ENCODE results near the gene TECTB.

The TECTB gene

DNA sequence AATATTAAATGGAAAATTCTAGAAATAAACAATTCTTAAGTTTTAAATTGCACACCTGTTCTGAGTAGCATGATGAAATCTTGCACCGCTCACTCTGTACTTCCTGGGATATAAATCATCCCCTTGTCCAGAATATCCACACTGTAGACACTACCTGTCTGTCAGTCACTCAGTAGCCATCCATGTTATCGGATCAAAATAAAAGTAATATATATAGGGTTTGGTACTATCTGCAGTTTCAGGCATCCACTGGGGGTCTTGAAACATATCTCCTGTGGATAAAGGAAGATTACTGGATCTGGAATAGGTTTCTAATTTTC is 6.8 kb downstream of the TECTB start (continued):
- TF ChIP-seq ZNF510 (tag by site-specific recombination; IDR thresholded peaks at IDR 0.05; ENCODE audit: insufficient replicate concordance) (no peak), ZNF544 (tag by site-specific recombination; IDR thresholded peaks at IDR 0.05) (no peak), ZNF350 (tag by site-specific recombination; IDR thresholded peaks at IDR 0.05) (no peak), PRDM1 (tag by site-specific recombination; IDR thresholded peaks at IDR 0.05) (no peak), ZNF585B (tag by site-specific recombination; IDR thresholded peaks at IDR 0.05) (no peak)
- TF ChIP-seq, protein P1, sequence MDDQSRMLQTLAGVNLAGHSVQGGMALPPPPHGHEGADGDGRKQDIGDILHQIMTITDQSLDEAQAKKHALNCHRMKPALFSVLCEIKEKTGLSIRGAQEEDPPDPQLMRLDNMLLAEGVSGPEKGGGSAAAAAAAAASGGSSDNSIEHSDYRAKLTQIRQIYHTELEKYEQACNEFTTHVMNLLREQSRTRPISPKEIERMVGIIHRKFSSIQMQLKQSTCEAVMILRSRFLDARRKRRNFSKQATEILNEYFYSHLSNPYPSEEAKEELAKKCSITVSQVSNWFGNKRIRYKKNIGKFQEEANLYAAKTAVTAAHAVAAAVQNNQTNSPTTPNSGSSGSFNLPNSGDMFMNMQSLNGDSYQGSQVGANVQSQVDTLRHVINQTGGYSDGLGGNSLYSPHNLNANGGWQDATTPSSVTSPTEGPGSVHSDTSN (CRISPR knock-in tag; IDR thresholded peaks at IDR 0.05), result no peak
- TF ChIP-seq, protein P2, sequence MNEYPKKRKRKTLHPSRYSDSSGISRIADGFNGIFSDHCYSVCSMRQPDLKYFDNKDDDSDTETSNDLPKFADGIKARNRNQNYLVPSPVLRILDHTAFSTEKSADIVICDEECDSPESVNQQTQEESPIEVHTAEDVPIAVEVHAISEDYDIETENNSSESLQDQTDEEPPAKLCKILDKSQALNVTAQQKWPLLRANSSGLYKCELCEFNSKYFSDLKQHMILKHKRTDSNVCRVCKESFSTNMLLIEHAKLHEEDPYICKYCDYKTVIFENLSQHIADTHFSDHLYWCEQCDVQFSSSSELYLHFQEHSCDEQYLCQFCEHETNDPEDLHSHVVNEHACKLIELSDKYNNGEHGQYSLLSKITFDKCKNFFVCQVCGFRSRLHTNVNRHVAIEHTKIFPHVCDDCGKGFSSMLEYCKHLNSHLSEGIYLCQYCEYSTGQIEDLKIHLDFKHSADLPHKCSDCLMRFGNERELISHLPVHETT (tag by site-specific recombination; IDR thresholded peaks at IDR 0.05), result no peak

DNA sequence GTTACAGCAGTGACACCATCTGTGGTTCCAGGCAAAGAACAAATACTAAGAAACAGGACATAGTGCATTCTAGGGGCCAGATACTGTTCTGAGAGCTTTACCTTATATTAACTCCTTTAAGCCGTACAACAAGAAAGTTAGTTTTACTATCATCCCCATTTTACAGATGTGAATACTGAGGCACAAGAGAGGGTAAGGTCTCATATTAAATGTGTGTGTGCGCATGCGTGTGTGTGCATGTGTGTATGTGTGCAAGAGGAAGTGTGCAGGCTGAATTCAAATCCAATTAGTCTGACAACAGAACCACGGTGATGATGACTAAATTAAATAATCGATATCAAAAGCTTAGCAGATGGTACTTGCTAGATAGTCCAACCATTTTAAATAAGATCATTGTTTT is 11.0 kb downstream of the TECTB start:
- Histone ChIP-seq H3K27ac (ENCODE audit: extremely low read depth, low read depth, low read length) (no peak overlapping the region), H3K36me3 (ENCODE audit: control insufficient read depth in 2 of 2, insufficient read depth in 1 of 2, low read length in 2 of 2) (no peaks in the 10 kb centered on the region), H3K9me3 (ENCODE audit: control insufficient read depth, insufficient read depth, low read depth, low read length) (no peaks in the 10 kb centered on the region), H3K4me3 (ENCODE audit: low read depth, low read length) (no peak overlapping the region), H3K4me1 (ENCODE audit: control insufficient read depth, insufficient read depth, low read length) (no peaks in the 10 kb centered on the region)
- TF ChIP-seq, protein P3, sequence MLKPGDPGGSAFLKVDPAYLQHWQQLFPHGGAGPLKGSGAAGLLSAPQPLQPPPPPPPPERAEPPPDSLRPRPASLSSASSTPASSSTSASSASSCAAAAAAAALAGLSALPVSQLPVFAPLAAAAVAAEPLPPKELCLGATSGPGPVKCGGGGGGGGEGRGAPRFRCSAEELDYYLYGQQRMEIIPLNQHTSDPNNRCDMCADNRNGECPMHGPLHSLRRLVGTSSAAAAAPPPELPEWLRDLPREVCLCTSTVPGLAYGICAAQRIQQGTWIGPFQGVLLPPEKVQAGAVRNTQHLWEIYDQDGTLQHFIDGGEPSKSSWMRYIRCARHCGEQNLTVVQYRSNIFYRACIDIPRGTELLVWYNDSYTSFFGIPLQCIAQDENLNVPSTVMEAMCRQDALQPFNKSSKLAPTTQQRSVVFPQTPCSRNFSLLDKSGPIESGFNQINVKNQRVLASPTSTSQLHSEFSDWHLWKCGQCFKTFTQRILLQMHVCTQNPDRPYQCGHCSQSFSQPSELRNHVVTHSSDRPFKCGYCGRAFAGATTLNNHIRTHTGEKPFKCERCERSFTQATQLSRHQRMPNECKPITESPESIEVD (tag by site-specific recombination; IDR thresholded peaks at IDR 0.05), result no peak
- TF ChIP-seq, protein P4, sequence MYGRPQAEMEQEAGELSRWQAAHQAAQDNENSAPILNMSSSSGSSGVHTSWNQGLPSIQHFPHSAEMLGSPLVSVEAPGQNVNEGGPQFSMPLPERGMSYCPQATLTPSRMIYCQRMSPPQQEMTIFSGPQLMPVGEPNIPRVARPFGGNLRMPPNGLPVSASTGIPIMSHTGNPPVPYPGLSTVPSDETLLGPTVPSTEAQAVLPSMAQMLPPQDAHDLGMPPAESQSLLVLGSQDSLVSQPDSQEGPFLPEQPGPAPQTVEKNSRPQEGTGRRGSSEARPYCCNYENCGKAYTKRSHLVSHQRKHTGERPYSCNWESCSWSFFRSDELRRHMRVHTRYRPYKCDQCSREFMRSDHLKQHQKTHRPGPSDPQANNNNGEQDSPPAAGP (tag by site-specific recombination; IDR thresholded peaks at IDR 0.05), result no peak
- TF ChIP-seq ZNF341 (tag by site-specific recombination; IDR thresholded peaks at IDR 0.05; ENCODE audit: low read depth), result no peak
- no peak for TF ChIP-seq ZNF292 (tag by site-specific recombination; IDR thresholded peaks at IDR 0.05; ENCODE audit: borderline replicate concordance, low read depth)
- TF ChIP-seq, protein P5, sequence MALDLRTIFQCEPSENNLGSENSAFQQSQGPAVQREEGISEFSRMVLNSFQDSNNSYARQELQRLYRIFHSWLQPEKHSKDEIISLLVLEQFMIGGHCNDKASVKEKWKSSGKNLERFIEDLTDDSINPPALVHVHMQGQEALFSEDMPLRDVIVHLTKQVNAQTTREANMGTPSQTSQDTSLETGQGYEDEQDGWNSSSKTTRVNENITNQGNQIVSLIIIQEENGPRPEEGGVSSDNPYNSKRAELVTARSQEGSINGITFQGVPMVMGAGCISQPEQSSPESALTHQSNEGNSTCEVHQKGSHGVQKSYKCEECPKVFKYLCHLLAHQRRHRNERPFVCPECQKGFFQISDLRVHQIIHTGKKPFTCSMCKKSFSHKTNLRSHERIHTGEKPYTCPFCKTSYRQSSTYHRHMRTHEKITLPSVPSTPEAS (tag by site-specific recombination; IDR thresholded peaks at IDR 0.05), result no peak
- ChIA-PET CTCF (interaction anchor here (0.6 to 1.2 kb wide), 3 partner anchors 13 to 178 kb away, joined by 3 to 7 read pairs (median 3); no protein-coding TSS in a partner anchor), POLR2A (interaction anchor here (1.1 kb wide), 1 partner anchor 11 kb away, joined by 3 read pairs; no protein-coding TSS in a partner anchor)

DNA sequence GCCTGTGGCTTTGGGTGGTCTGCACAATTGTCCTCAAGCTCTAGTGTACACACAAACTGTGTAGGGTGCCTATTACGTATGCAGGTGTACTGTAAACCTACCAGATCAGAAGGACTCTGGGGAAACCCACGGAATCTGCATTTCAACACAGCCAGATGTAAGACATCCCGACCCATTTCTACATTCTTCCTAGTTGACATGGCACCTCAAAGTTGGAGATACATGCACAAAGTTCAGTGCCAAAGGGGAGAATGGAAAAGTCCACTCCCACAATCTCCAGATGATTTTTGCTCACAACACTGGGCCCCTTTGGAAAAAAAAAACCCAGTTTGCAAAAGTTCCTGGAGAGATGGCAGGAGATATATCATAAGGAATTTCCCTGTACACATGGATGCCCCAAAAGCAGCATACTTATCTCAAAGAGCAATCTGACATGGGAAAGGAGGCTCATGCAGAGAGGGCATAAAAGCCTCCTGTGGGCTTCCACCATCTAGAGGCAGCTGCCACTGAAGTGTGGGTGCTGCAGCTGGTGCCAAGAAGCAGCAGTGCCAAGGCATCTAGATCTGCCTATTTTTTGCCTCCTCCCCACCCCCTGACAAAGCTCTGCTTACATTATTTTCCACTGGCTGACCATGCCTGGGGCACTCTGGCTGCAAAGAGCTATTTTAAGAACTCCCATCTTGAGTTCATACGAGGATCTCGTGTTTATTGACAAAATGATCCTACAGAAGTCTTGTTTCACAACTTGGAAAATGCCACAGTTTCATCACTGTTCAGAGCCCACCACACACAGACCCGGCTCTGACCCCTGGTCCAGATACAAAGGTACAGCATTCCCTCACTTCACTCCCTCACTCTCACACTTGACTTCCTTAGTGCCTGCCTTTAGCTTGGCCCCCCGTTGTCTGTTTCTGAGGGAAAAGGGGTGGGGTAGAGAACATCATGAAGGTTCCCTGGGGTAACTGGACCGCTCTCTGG is 12.9 kb downstream of the TECTB start:
- no peaks in the 10 kb centered on the region for H3K9me3 ChIP-seq (ENCODE audit: control insufficient read depth, insufficient read depth, low read depth, low read length)
- H3K27ac ChIP-seq (ENCODE audit: extremely low read depth, low read depth, low read length), result no peak overlapping the region
- ChIA-PET POLR2A (interaction anchor here (0.6 kb wide), 1 partner anchor 68 kb away, joined by 3 read pairs; no protein-coding TSS in a partner anchor), CTCF (interaction anchor here (0.7 to 2.4 kb wide), 2 partner anchors 12 to 575 kb away, joined by 5 to 8 read pairs; no protein-coding TSS in a partner anchor)
- no peaks in the 10 kb centered on the region for H3K36me3 ChIP-seq (ENCODE audit: control insufficient read depth in 2 of 2, insufficient read depth in 1 of 2, low read length in 2 of 2)
- no peak overlapping the region for H3K4me3 ChIP-seq (ENCODE audit: low read depth, low read length)
- TF ChIP-seq FEZF1 (tag by site-specific recombination; IDR thresholded peaks at IDR 0.05) (no peak), ZNF112 (tag by site-specific recombination; IDR thresholded peaks at IDR 0.05) (no peak)
- H3K4me1 ChIP-seq (ENCODE audit: control insufficient read depth, insufficient read depth, low read length), result no peaks in the 10 kb centered on the region

All from HEK293 (cell line).